Posterior vena cava (tissue), 2 donors: ENCODE data around the gene CBX8. TPM values are rescaled to one million over a fixed set of nuclear protein-coding genes. Genes with fewer than 3 reads are reported as not detected.
A peak's percentile ranks its signal among the peaks of the same experiment; 100 is the strongest.

Experiments used
- DNase-seq: peaks from one replicate; pipeline ENCODE4 v3.0.0-alpha.2; 2020; ENCODE audit warnings: low spot score
- intact Hi-C, 2 donors: fragments of 100-400 bp; cut with DNase I; formaldehyde crosslinking; loops; one replicate each; pipeline versions ENCODE4 v1.14.1 to v1.14.2; 2022 to 2023
- long read RNA-seq, 2 donors: library from polyadenylated mRNA; unstranded; transcript quantifications; one replicate each; pipeline ENCODE4 v2.0.0, GENCODE V29; 2020 to 2021
- total RNA-seq, 2 donors: library from RNA; stranded (reverse); fragmentation: NEBNext Ultra II Directional; extraction: Animal tissue kit (Norgen Biotek cat#: 25700); gene quantifications; one replicate each; pipeline ENCODE4 v1.2.1, GENCODE V29; 2021
- donor health status: DM: yes; HTN: yes; CAD: no.
- donor health status: DM: yes; HTN: yes; CAD: no.

The CBX8 gene
- total RNA-seq: 1 to 10 TPM; 4.4 to 5.1 TPM
- long read RNA-seq, donor 1: 0 reads
- long read RNA-seq, donor 2, partial matches to known transcripts: 0 of 1 reads
- long read RNA-seq, donor 2, other reads (novel, unspliced or antisense): 0 of 1 reads

- intact Hi-C loops: loop anchor here (5.0 to 10.0 kb wide), 2 partner anchors 40 to 48 kb away; partner anchors contain the start of gene CBX4 (in 1 of the 2)
- peak; percentile 100 for DNase-seq
Observed at GRCh38 chr17:79796763-79797491, at the start of gene CBX8. Gene CBX8, minus strand, starts transcription at chr17:79797077. Its CDS starts 79 bp downstream, at chr17:79796998.

- no peak for DNase-seq
- intact Hi-C loops: loop anchor here in 1 of 2 donors (10.0 kb wide), 1 partner anchor 51 kb away; the partner anchor contains the start of gene CBX8
Observed at GRCh38 chr17:79845601-79845949, 48.7 kb upstream of the CBX8 start.

- DNase-seq: no peak
- intact Hi-C loops: loop anchor here in 1 of 2 donors (10.0 kb wide), 1 partner anchor 50 kb away; the partner anchor contains the start of gene CBX8
Observed at GRCh38 chr17:79844869-79845600, 48.2 kb upstream of the CBX8 start.

- DNase-seq: peak; percentile 90
- intact Hi-C loops: loop anchor here in 1 of 2 donors (10.0 kb wide), 1 partner anchor 49 kb away; the partner anchor contains the start of gene CBX8
Observed at GRCh38 chr17:79843816-79844800, 47.2 kb upstream of the CBX8 start.

GRCh38 chr17:79843474-79843815 lies 46.6 kb upstream of the CBX8 start:
- DNase-seq: no peak
- intact Hi-C loops: loop anchor here in 1 of 2 donors (10.0 kb wide), 1 partner anchor 49 kb away; the partner anchor contains the start of gene CBX8

- no peak for DNase-seq
- intact Hi-C loops: loop anchor here in 1 of 2 donors (10.0 kb wide), 1 partner anchor 48 kb away; the partner anchor contains the start of gene CBX8
Observed at GRCh38 chr17:79842656-79843473, 46.0 kb upstream of the CBX8 start.

- intact Hi-C loops: loop anchor here in 1 of 2 donors (10.0 kb wide), 1 partner anchor 47 kb away; the partner anchor contains the start of gene CBX8
- no peak for DNase-seq
Observed at GRCh38 chr17:79842136-79842655, 45.3 kb upstream of the CBX8 start.

- DNase-seq: no peak
- intact Hi-C loops: loop anchor here in 1 of 2 donors (10.0 kb wide), 1 partner anchor 47 kb away; the partner anchor contains the start of gene CBX8
Observed at GRCh38 chr17:79841369-79842135, 44.7 kb upstream of the CBX8 start.

GRCh38 chr17:79840989-79841286 lies 44.1 kb upstream of the CBX8 start:
- no peak for DNase-seq
- intact Hi-C loops: loop anchor here in 1 of 2 donors (10.0 kb wide), 1 partner anchor 46 kb away; the partner anchor contains the start of gene CBX8

- intact Hi-C loops: loop anchor here in 1 of 2 donors (10.0 kb wide), 1 partner anchor 46 kb away; the partner anchor contains the start of gene CBX8
- DNase-seq: peak; percentile 91
Observed at GRCh38 chr17:79840269-79840988, 43.6 kb upstream of the CBX8 start.

GRCh38 chr17:79839356-79840268 lies 42.7 kb upstream of the CBX8 start, which contains the start of gene CBX4:
Gene CBX4, minus strand, starts transcription at chr17:79839440. Its CDS starts 189 bp downstream, at chr17:79839251.
- intact Hi-C loops: loop anchor here (5.0 to 10.0 kb wide), 2 partner anchors 42 to 45 kb away; partner anchors contain the start of gene CBX8 (in 2 of the 2)
- DNase-seq: peak; percentile 98

GRCh38 chr17:79838522-79839274 lies 41.8 kb upstream of the CBX8 start:
- no peak for DNase-seq
- intact Hi-C loops: loop anchor here in 1 of 2 donors (5.0 kb wide), 1 partner anchor 41 kb away; the partner anchor contains the start of gene CBX8

- intact Hi-C loops: loop anchor here in 1 of 2 donors (5.0 kb wide), 1 partner anchor 41 kb away; the partner anchor contains the start of gene CBX8
- no peak for DNase-seq
Observed at GRCh38 chr17:79837888-79838521, 41.1 kb upstream of the CBX8 start.
